ENCODE data around the gene ASTN2.

Gene ASTN2

GRCh38 chr9:116432051-116432450, 982.8 kb downstream of the ASTN2 start:
- Histone ChIP-seq H2BK15ac (ENCODE audit: low read length) (no peak overlapping the region), H3K36me3 (replicated peaks in 1 of 2; ENCODE audit: control insufficient read depth in 2 of 2, insufficient read depth in 2 of 2, low read length in 2 of 2) (peaks cover 0 to 2% of the 10 kb centered on the region in 2 donors), H3K4ac (ENCODE audit: low read length) (no peak overlapping the region), H3K23ac (ENCODE audit: low read depth, low read length, poor library complexity) (no peak overlapping the region), H2BK12ac (ENCODE audit: low read length) (no peak overlapping the region), H3K4me2 (ENCODE audit: insufficient read depth, low read length, poor library complexity, severe bottlenecking) (no peak overlapping the region), H3K9me3 (replicated peaks in 1 of 2; ENCODE audit: control insufficient read depth in 2 of 2, insufficient read depth in 1 of 2, low read depth in 1 of 2, low read length in 2 of 2) (no peaks in the 10 kb centered on the region), H2AFZ (ENCODE audit: low read length) (no peak overlapping the region), H4K91ac (ENCODE audit: low read depth, low read length, poor library complexity) (no peak overlapping the region), H3K14ac (ENCODE audit: low read length) (no peak overlapping the region), H3K27me3 (ENCODE audit: control insufficient read depth in 3 of 3, insufficient read depth in 3 of 3, low read depth in 1 of 3, low read length in 3 of 3) (no peaks in the 10 kb centered on the region), H2BK5ac (ENCODE audit: low read length) (no peak overlapping the region), H3K18ac (ENCODE audit: low read length) (no peak overlapping the region), H3K79me1 (ENCODE audit: low read depth, low read length) (no peaks in the 10 kb centered on the region), H4K8ac (ENCODE audit: low read depth, low read length) (no peak overlapping the region), H3K4me1 (ENCODE audit: control insufficient read depth in 2 of 2, insufficient read depth in 1 of 2, low read depth in 1 of 2, low read length in 2 of 2) (no peaks in the 10 kb centered on the region), H3K4me3 (ENCODE audit: low read length in 2 of 2) (no peak overlapping the region), H3K27ac (replicated peaks; ENCODE audit: low read length) (no peak overlapping the region), H2BK120ac (ENCODE audit: low read depth, low read length) (no peak overlapping the region), H3K9ac (ENCODE audit: low read depth, low read length, poor library complexity) (no peak overlapping the region), H2AK5ac (ENCODE audit: low read depth, low read length) (no peak overlapping the region)
- no CpG with 5 or more reads among the region's 1 CpG for WGBS, 2 donors (ENCODE audit: extremely low coverage in 2 of 2, insufficient read length in 2 of 2, insufficient replicate concordance in 1 of 2)
- no peak for DNase-seq (ENCODE audit: low spot score)

GRCh38 chr9:116430849-116431248, 984.0 kb downstream of the ASTN2 start:
- no CpG with 5 or more reads among the region's 3 CpGs for WGBS, 2 donors (ENCODE audit: extremely low coverage in 2 of 2, insufficient read length in 2 of 2, insufficient replicate concordance in 1 of 2)
- H2BK12ac ChIP-seq (ENCODE audit: low read length), result no peak overlapping the region
- no peaks in the 10 kb centered on the region for H3K79me1 ChIP-seq (ENCODE audit: low read depth, low read length)

GRCh38 chr9:116425244-116425643, 989.6 kb downstream of the ASTN2 start:
- Histone ChIP-seq H3K23ac (ENCODE audit: low read depth, low read length, poor library complexity) (no peak overlapping the region), H3K18ac (ENCODE audit: low read length) (no peak overlapping the region), H3K4me3 (ENCODE audit: low read length in 2 of 2) (no peak overlapping the region), H3K27ac (replicated peaks; ENCODE audit: low read length) (no peak overlapping the region), H3K27me3 (ENCODE audit: control insufficient read depth in 3 of 3, insufficient read depth in 3 of 3, low read depth in 1 of 3, low read length in 3 of 3) (no peaks in the 10 kb centered on the region), H3K36me3 (replicated peaks in 1 of 2; ENCODE audit: control insufficient read depth in 2 of 2, insufficient read depth in 2 of 2, low read length in 2 of 2) (peaks cover 2 to 3% of the 10 kb centered on the region in 2 donors), H2BK5ac (ENCODE audit: low read length) (no peak overlapping the region), H3K4me2 (ENCODE audit: insufficient read depth, low read length, poor library complexity, severe bottlenecking) (no peak overlapping the region), H3K14ac (ENCODE audit: low read length) (no peak overlapping the region), H2BK120ac (ENCODE audit: low read depth, low read length) (no peak overlapping the region), H3K9me3 (replicated peaks in 1 of 2; ENCODE audit: control insufficient read depth in 2 of 2, insufficient read depth in 1 of 2, low read depth in 1 of 2, low read length in 2 of 2) (no peaks in the 10 kb centered on the region), H2AK5ac (ENCODE audit: low read depth, low read length) (no peak overlapping the region), H3K4ac (ENCODE audit: low read length) (no peak overlapping the region), H2BK15ac (ENCODE audit: low read length) (no peak overlapping the region), H2BK12ac (ENCODE audit: low read length) (no peak overlapping the region), H4K91ac (ENCODE audit: low read depth, low read length, poor library complexity) (no peak overlapping the region), H4K8ac (ENCODE audit: low read depth, low read length) (no peak overlapping the region), H3K79me1 (ENCODE audit: low read depth, low read length) (no peaks in the 10 kb centered on the region), H3K9ac (ENCODE audit: low read depth, low read length, poor library complexity) (no peak overlapping the region), H3K4me1 (ENCODE audit: control insufficient read depth in 2 of 2, insufficient read depth in 1 of 2, low read depth in 1 of 2, low read length in 2 of 2) (no peaks in the 10 kb centered on the region), H2AFZ (ENCODE audit: low read length) (no peak overlapping the region)
- no peak for DNase-seq (ENCODE audit: low spot score)
- WGBS, 2 donors (ENCODE audit: extremely low coverage in 2 of 2, insufficient read length in 2 of 2, insufficient replicate concordance in 1 of 2), result no CpG with 5 or more reads among the region's 2 CpGs

More at GRCh38 chr9:116430849-116431248, 984.0 kb downstream of the ASTN2 start:
- no peak overlapping the region for H2BK5ac ChIP-seq (ENCODE audit: low read length)
- H4K8ac ChIP-seq (ENCODE audit: low read depth, low read length), result no peak overlapping the region
- no peaks in the 10 kb centered on the region for H3K27me3 ChIP-seq (ENCODE audit: control insufficient read depth in 3 of 3, insufficient read depth in 3 of 3, low read depth in 1 of 3, low read length in 3 of 3)
- H3K14ac ChIP-seq (ENCODE audit: low read length), result no peak overlapping the region
- H3K9me3 ChIP-seq (replicated peaks in 1 of 2; ENCODE audit: control insufficient read depth in 2 of 2, insufficient read depth in 1 of 2, low read depth in 1 of 2, low read length in 2 of 2), result no peaks in the 10 kb centered on the region
- no peak overlapping the region for H3K4me2 ChIP-seq (ENCODE audit: insufficient read depth, low read length, poor library complexity, severe bottlenecking)
- no peak overlapping the region for H2AK5ac ChIP-seq (ENCODE audit: low read depth, low read length)
- H3K4ac ChIP-seq (ENCODE audit: low read length), result no peak overlapping the region
- no peak overlapping the region for H3K23ac ChIP-seq (ENCODE audit: low read depth, low read length, poor library complexity)
- H2BK15ac ChIP-seq (ENCODE audit: low read length), result no peak overlapping the region
- H4K91ac ChIP-seq (ENCODE audit: low read depth, low read length, poor library complexity), result no peak overlapping the region
- no peak for DNase-seq (ENCODE audit: low spot score)
- H3K36me3 ChIP-seq (replicated peaks in 1 of 2; ENCODE audit: control insufficient read depth in 2 of 2, insufficient read depth in 2 of 2, low read length in 2 of 2), result peaks cover 0 to 2% of the 10 kb centered on the region in 2 donors
- H3K18ac ChIP-seq (ENCODE audit: low read length), result no peak overlapping the region
- no peak overlapping the region for H3K9ac ChIP-seq (ENCODE audit: low read depth, low read length, poor library complexity)
- H2BK120ac ChIP-seq (ENCODE audit: low read depth, low read length), result no peak overlapping the region
- H2AFZ ChIP-seq (ENCODE audit: low read length), result no peak overlapping the region
- H3K4me1 ChIP-seq (ENCODE audit: control insufficient read depth in 2 of 2, insufficient read depth in 1 of 2, low read depth in 1 of 2, low read length in 2 of 2), result no peaks in the 10 kb centered on the region
- no peak overlapping the region for H3K4me3 ChIP-seq (ENCODE audit: low read length in 2 of 2)
- H3K27ac ChIP-seq (replicated peaks; ENCODE audit: low read length), result no peak overlapping the region

DNA sequence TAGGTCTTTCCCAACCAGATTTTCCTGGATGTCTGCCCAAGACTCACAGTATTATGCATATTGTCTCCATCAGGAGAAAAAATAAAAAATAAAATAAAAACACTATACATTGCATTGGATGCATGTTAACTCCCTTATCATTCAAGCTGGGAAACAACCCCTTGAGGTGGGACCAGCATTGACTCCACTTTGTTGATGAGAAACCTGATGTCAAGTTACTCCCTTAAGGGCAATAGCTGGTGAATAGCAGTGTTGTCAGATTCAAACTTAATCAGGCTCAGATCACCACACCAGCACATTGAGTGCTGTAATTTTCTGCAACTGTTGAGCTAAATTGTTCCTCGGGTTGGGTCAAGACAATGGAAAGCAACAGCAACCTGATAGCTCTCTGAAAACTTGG, 991.7 kb downstream of the ASTN2 start:
- no peaks in the 10 kb centered on the region for H3K4me1 ChIP-seq (ENCODE audit: control insufficient read depth in 2 of 2, insufficient read depth in 1 of 2, low read depth in 1 of 2, low read length in 2 of 2)
- H2BK5ac ChIP-seq (ENCODE audit: low read length), result no peak overlapping the region
- WGBS, 2 donors (ENCODE audit: extremely low coverage in 2 of 2, insufficient read length in 2 of 2, insufficient replicate concordance in 1 of 2), result no CpG with 5 or more reads among the region's 1 CpG
- no peak overlapping the region for H3K27ac ChIP-seq (replicated peaks; ENCODE audit: low read length)
- DNase-seq (ENCODE audit: low spot score), result no peak
- no peak overlapping the region for H3K23ac ChIP-seq (ENCODE audit: low read depth, low read length, poor library complexity)
- H3K9ac ChIP-seq (ENCODE audit: low read depth, low read length, poor library complexity), result no peak overlapping the region
- no peak overlapping the region for H4K91ac ChIP-seq (ENCODE audit: low read depth, low read length, poor library complexity)
- H3K18ac ChIP-seq (ENCODE audit: low read length), result no peak overlapping the region
- H4K8ac ChIP-seq (ENCODE audit: low read depth, low read length), result no peak overlapping the region
- no peak overlapping the region for H3K14ac ChIP-seq (ENCODE audit: low read length)
- H2AFZ ChIP-seq (ENCODE audit: low read length), result no peak overlapping the region
- no peaks in the 10 kb centered on the region for H3K9me3 ChIP-seq (replicated peaks in 1 of 2; ENCODE audit: control insufficient read depth in 2 of 2, insufficient read depth in 1 of 2, low read depth in 1 of 2, low read length in 2 of 2)
- peaks cover 2 to 6% of the 10 kb centered on the region in 2 donors for H3K36me3 ChIP-seq (replicated peaks in 1 of 2; ENCODE audit: control insufficient read depth in 2 of 2, insufficient read depth in 2 of 2, low read length in 2 of 2)
- no peak overlapping the region for H2BK120ac ChIP-seq (ENCODE audit: low read depth, low read length)
- no peak overlapping the region for H2AK5ac ChIP-seq (ENCODE audit: low read depth, low read length)
- H2BK12ac ChIP-seq (ENCODE audit: low read length), result no peak overlapping the region
- H3K4ac ChIP-seq (ENCODE audit: low read length), result no peak overlapping the region
- H2BK15ac ChIP-seq (ENCODE audit: low read length), result no peak overlapping the region
- H3K4me3 ChIP-seq (ENCODE audit: low read length in 2 of 2), result no peak overlapping the region
- no peaks in the 10 kb centered on the region for H3K27me3 ChIP-seq (ENCODE audit: control insufficient read depth in 3 of 3, insufficient read depth in 3 of 3, low read depth in 1 of 3, low read length in 3 of 3)
- no peak overlapping the region for H3K4me2 ChIP-seq (ENCODE audit: insufficient read depth, low read length, poor library complexity, severe bottlenecking)
- H3K79me1 ChIP-seq (ENCODE audit: low read depth, low read length), result no peaks in the 10 kb centered on the region
